Esophagus (tissue), 2 donors: ENCODE measurements around the gene PCLAF. TPM values are rescaled to one million over a fixed set of nuclear protein-coding genes. Genes with fewer than 3 reads are reported as not detected.

ENCODE experiments used
- polyA plus RNA-seq, 2 donors: library from polyadenylated mRNA; stranded (reverse); fragments of 200-250 nt; gene quantifications; one replicate each; pipeline ENCODE4 v1.2.3, GENCODE V29; 2013
- donor health status: healthy with polysubstance abuse.
- donor health status: Bipolar disorder and iron deficiency.

The PCLAF gene
- polyA plus RNA-seq, 2 donors = 50.6 to 54.4 TPM

Other genes starting within 250 kb of the PCLAF start
- 1 to 10 TPM in 1 of 2 donors, under 1 TPM in 1; 0.72 to 1.1 TPM for gene SNX22, start 229.7 kb downstream of the PCLAF start, polyA plus RNA-seq
- gene PPIB, start 218.4 kb downstream of the PCLAF start, polyA plus RNA-seq = 100 to 1,000 TPM; 392 to 441 TPM
- 1 to 10 TPM; 3.8 to 4.6 TPM for gene CSNK1G1, start 25.3 kb downstream of the PCLAF start, polyA plus RNA-seq
- 10 to 100 TPM; 14.7 to 19.2 TPM for gene TRIP4, start 6.4 kb upstream of the PCLAF start, polyA plus RNA-seq
- 1 to 10 TPM; 3.5 to 4.1 TPM for gene ZNF609, start 79.1 kb upstream of the PCLAF start, polyA plus RNA-seq